Ovary (tissue), 9 donors: Measurements from ENCODE around the gene PRR15L. TPM values are rescaled to one million over a fixed set of nuclear protein-coding genes. Genes with fewer than 3 reads are reported as not detected.
"Not testable (repeated sequence)": the region's sequence is repeated elsewhere in the genome, so short reads cannot be mapped to it uniquely, and the experiment has no call there.

Experiments
- DNase-seq, 5 donors: peaks; one replicate each; pipeline ENCODE4 v3.0.0-alpha.2; 2019 to 2020
- H3K27ac ChIP-seq, 2 donors: fragments of 200-600 bp; one replicate each; pipeline versions ENCODE4 v1.5.1 to v1.8.0; 2019 to 2022
- H3K27me3 ChIP-seq: fragments of 200-600 bp; one replicate; pipeline ENCODE4 v1.8.0; 2022
- H3K36me3 ChIP-seq: fragments of 200-600 bp; sonication (generic); one replicate; pipeline ENCODE4 v1.5.1; 2019
- H3K4me1 ChIP-seq: one replicate; pipeline ENCODE4 v1.8.1; 2013; ENCODE audit warnings: mild to moderate bottlenecking, moderate library complexity; ENCODE audit not compliant: insufficient read depth
- H3K4me3 ChIP-seq: fragments of 200-600 bp; sonication (generic); one replicate; pipeline ENCODE4 v1.5.1; 2017
- H3K9me3 ChIP-seq, 2 donors: fragments of 200-600 bp in 1 of 2; sonication (generic) in 1 of 2; one replicate each; pipeline versions ENCODE4 v1.5.1 to v1.8.1; 2013 to 2019; ENCODE audit warnings: mild to moderate bottlenecking in 1 of 2, moderate library complexity in 1 of 2
- CTCF ChIP-seq, 3 donors: fragments of 450-650 bp in 2 of 3; fragments of 200-600 bp in 1 of 3; IDR thresholded peaks; one replicate each; pipeline versions ENCODE4 v1.5.1 to v1.8.0; 2016 to 2022; ENCODE audit warnings: antibody characterized with exemption in 3 of 3, mild to moderate bottlenecking in 1 of 3
- EP300 ChIP-seq: sonication (generic); formaldehyde crosslinking; IDR thresholded peaks from one replicate; pipeline ENCODE4 v1.6.1; 2017; ENCODE audit warnings: antibody characterized with exemption
- POLR2A ChIP-seq: fragments of 450-650 bp; IDR thresholded peaks from one replicate; pipeline ENCODE4 v1.6.1; 2017; ENCODE audit warnings: antibody characterized with exemption, mild to moderate bottlenecking, moderate library complexity
- WGBS, 3 donors: extraction: QIAGEN DNeasy Blood & Tissue Kit in 1 of 3; methylation state at CpG; one replicate each; pipeline versions ENCODE4 v1.1.5 to v1.1.7; 2013 to 2017; 5-methylcytosine and 5-hydroxymethylcytosine counted together
- intact Hi-C, 4 donors: fragments of 100-400 bp; cut with DNase I; formaldehyde crosslinking; loops; one replicate each; pipeline versions ENCODE4 v1.11.0 to v1.15.1; 2022 to 2023
- polyA plus RNA-seq, 2 donors: library from polyadenylated mRNA; stranded (reverse); fragments of 200-250 nt in 1 of 2; fragments of 350-450 nt in 1 of 2; fragmentation: Illumina TruSeq in 1 of 2; extraction: RNeasy Lipid Tissue Mini Kit (QIAGEN cat#74804) in 1 of 2; gene quantifications; one replicate each; pipeline ENCODE4 v1.2.3, GENCODE V29; 2013 to 2014
- total RNA-seq, 7 donors: library from RNA; depleted of rRNA in 2 of 7; stranded (reverse); fragments of >200 nt in 2 of 7; fragmentation: NEBNext Ultra II Directional in 3 of 7; extraction: Animal tissue kit (Norgen Biotek cat#: 25700) in 3 of 7; gene quantifications; one replicate each; pipeline versions ENCODE4 v1.1.0 to v1.2.4, GENCODE V29; 2016 to 2023
- donor health status: DM: no; HTN: no; CAD: no; lungs with moderate emphysema.
- donor health status: DM: no; HTN: no; CAD: no.
- donor health status: Bipolar disorder and iron deficiency.
- donor health status: DM: yes; HTN: yes; CAD: no.
- donor health status: DM: no; HTN: no; CAD: no.
- donor health status: DM: yes; HTN: yes; CAD: no.

PRR15L gene
- total and polyA plus RNA-seq, 9 donors, result 0.16 to 22.3 (median 0.38) TPM

GRCh38 chr17:47924785-47925677 is 32.7 kb downstream of the PRR15L start:
- TF ChIP-seq CTCF (IDR thresholded peaks at IDR 0.05) (no peak), POLR2A (no peak)
- intact Hi-C loops, result no loop called here
- no peaks in the 10 kb centered on the region for H3K9me3 ChIP-seq
- no peaks in the 10 kb centered on the region for H3K36me3 ChIP-seq
- H3K27me3 ChIP-seq, result no peaks in the 10 kb centered on the region
- no peak for DNase-seq
- 53 to 68% (median 56%) methylated on average over 23 of the region's 23 CpGs for WGBS, 3 donors
- H3K27ac ChIP-seq, result no peak overlapping the region
- H3K4me3 ChIP-seq, result no peak overlapping the region
- H3K4me1 ChIP-seq, result no peaks in the 10 kb centered on the region

GRCh38 chr17:47919889-47920288 is 37.8 kb downstream of the PRR15L start:
- H3K4me1 ChIP-seq, intact Hi-C loops, H3K27ac ChIP-seq, H3K27me3 ChIP-seq, DNase-seq, H3K36me3 ChIP-seq, H3K9me3 ChIP-seq, H3K4me3 ChIP-seq: not testable (repeated sequence)
- 94 to 95% (median 94%) methylated on average over 14 of the region's 14 CpGs for WGBS, 3 donors

DNA sequence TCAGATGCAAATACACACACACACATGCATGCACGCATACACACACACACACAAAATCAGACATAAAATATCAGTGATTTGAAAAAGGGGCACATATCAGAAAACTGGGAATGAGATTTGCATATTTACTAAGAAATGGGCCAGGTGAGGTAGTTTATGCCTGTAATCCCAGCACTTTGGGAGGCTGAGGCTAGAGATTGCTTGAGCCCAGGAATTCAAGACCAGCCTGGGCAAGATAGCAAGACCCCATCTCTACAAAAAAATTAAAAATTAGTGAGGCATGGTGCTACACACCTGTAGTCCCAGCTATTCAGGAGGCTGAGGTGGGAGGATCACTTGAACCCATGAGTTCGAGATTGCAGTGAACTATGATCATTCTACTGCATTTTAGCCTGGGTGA is 38.7 kb downstream of the PRR15L start:
- TF ChIP-seq CTCF (IDR thresholded peaks at IDR 0.05) (no peak), POLR2A (no peak), EP300 (no peak)
- no peaks in the 10 kb centered on the region for H3K27me3 ChIP-seq
- intact Hi-C loops, result no loop called here

GRCh38 chr17:47918006-47918405 is 39.7 kb downstream of the PRR15L start:
- intact Hi-C loops, result no loop called here

More for the DNA sequence above, 38.7 kb downstream of the PRR15L start:
- no peak overlapping the region for H3K4me3 ChIP-seq
- 90 to 94% (median 93%) methylated on average over 2 of the region's 2 CpGs for WGBS, 3 donors
- H3K9me3 ChIP-seq, result no peaks in the 10 kb centered on the region
- no peak for DNase-seq
- peaks cover 3% of the 10 kb centered on the region for H3K4me1 ChIP-seq
- H3K27ac ChIP-seq, result no peak overlapping the region
- no peaks in the 10 kb centered on the region for H3K36me3 ChIP-seq

More at GRCh38 chr17:47918006-47918405, 39.7 kb downstream of the PRR15L start:
- Histone ChIP-seq H3K4me3 (no peak overlapping the region), H3K27ac (no peak overlapping the region), H3K9me3 (no peaks in the 10 kb centered on the region), H3K36me3 (no peaks in the 10 kb centered on the region), H3K27me3 (no peaks in the 10 kb centered on the region), H3K4me1 (peaks cover 3% of the 10 kb centered on the region)
- TF ChIP-seq POLR2A (no peak), CTCF (IDR thresholded peaks at IDR 0.05) (no peak), EP300 (no peak)
- no peak for DNase-seq
- 67 to 80% (median 77%) methylated on average over 2 of the region's 2 CpGs for WGBS, 3 donors
